Urothelium cell line (cell line): Measurements from ENCODE around the gene RBM48.
"Not testable (repeated sequence)": the region's sequence is repeated elsewhere in the genome, so short reads cannot be mapped to it uniquely, and the experiment has no call there.

Source experiments
- DNase-seq: peaks from one replicate; pipeline ENCODE4 v3.0.0; 2011; ENCODE audit warnings: low spot score, mixed read lengths
- FAIRE-seq: peaks from 2 replicates; lab custom pipeline; 2011; peaks lifted over from hg19 to GRCh38; lab: Jason Lieb, UNC

The RBM48 gene

GRCh38 chr7:92543542-92543941 is 14.9 kb downstream of the RBM48 start:
- DNase-seq, FAIRE-seq: not testable (repeated sequence)

- FAIRE-seq, DNase-seq: not testable (repeated sequence)
These were observed 16.5 kb downstream of the RBM48 start for GRCh38 chr7:92545116-92545515.

- no peak for DNase-seq
These were observed 18.4 kb downstream of the RBM48 start for GRCh38 chr7:92546856-92547497.

GRCh38 chr7:92547579-92547978 is 19.0 kb downstream of the RBM48 start:
- FAIRE-seq: no peak
- no peak for DNase-seq

More at GRCh38 chr7:92546856-92547497, 18.4 kb downstream of the RBM48 start:
- FAIRE-seq: no peak

- no peak for FAIRE-seq
- DNase-seq: no peak
These were observed 21.6 kb downstream of the RBM48 start for GRCh38 chr7:92550194-92550593.

GRCh38 chr7:92557249-92557648 is 28.7 kb downstream of the RBM48 start:
- DNase-seq (no peak), FAIRE-seq (no peak)

- FAIRE-seq (no peak), DNase-seq (no peak)
These were observed 29.3 kb downstream of the RBM48 start for GRCh38 chr7:92557808-92558362.

GRCh38 chr7:92560602-92561001 is 32.0 kb downstream of the RBM48 start:
- DNase-seq: no peak
- FAIRE-seq: no peak

GRCh38 chr7:92563345-92563744 is 34.8 kb downstream of the RBM48 start:
- FAIRE-seq (no peak), DNase-seq (no peak)

- DNase-seq (no peak), FAIRE-seq (no peak)
These were observed 38.9 kb downstream of the RBM48 start for GRCh38 chr7:92567460-92567859.

- peak; percentile 40 for FAIRE-seq
- no peak for DNase-seq
These were observed 40.5 kb downstream of the RBM48 start for GRCh38 chr7:92569137-92569536.

- DNase-seq (no peak), FAIRE-seq (no peak)
These were observed 47.7 kb downstream of the RBM48 start for GRCh38 chr7:92576296-92576695.

GRCh38 chr7:92582948-92583347 is 54.4 kb downstream of the RBM48 start:
- no peak for DNase-seq
- FAIRE-seq: no peak

- no peak for DNase-seq
- FAIRE-seq: no peak
These were observed 56.4 kb downstream of the RBM48 start for GRCh38 chr7:92584953-92585352.

GRCh38 chr7:92586403-92586802 is 57.8 kb downstream of the RBM48 start:
- DNase-seq (no peak), FAIRE-seq (no peak)

- FAIRE-seq (no peak), DNase-seq (no peak)
These were observed 58.2 kb downstream of the RBM48 start for GRCh38 chr7:92586841-92587240.
